Measurements from ENCODE around the gene ALK. TPM values are rescaled to one million over a fixed set of nuclear protein-coding genes. Genes with fewer than 3 reads are reported as not detected.
A peak's percentile ranks its signal among the peaks of the same experiment; 100 is the strongest.

Gene ALK
- polyA plus RNA-seq, 4 donors: 0.04 to 0.98 TPM; not detected in 2

GRCh38 chr2:29544031-29544430 lies 377.4 kb downstream of the ALK start:
- H3K36me3 ChIP-seq (ENCODE audit: control insufficient read depth in 3 of 3, insufficient read depth in 2 of 3, low read depth in 1 of 3, low read length in 3 of 3): no peaks in the 10 kb centered on the region
- peaks cover 0 to 2% (median 0%) of the 10 kb centered on the region in 3 donors for H3K27me3 ChIP-seq (ENCODE audit: control insufficient read depth in 3 of 3, insufficient read depth in 3 of 3, low read length in 3 of 3)
- H3K27ac ChIP-seq (ENCODE audit: low read depth in 1 of 3, low read length in 2 of 3): no peak overlapping the region
- WGBS, 3 donors: 77 to 88% (median 86%) methylated on average over 3 of the region's 3 CpGs
- H3K4me3 ChIP-seq (ENCODE audit: low read depth in 1 of 3, low read length in 3 of 3): no peak overlapping the region
- no peaks in the 10 kb centered on the region for H3K9me3 ChIP-seq (ENCODE audit: control insufficient read depth in 2 of 2, insufficient read depth in 1 of 2, low read depth in 1 of 2, low read length in 1 of 2)
- no peaks in the 10 kb centered on the region for H3K4me1 ChIP-seq (ENCODE audit: control insufficient read depth in 3 of 3, insufficient read depth in 2 of 3, low read depth in 1 of 3, low read length in 2 of 3)
- FAIRE-seq (no peak), DNase-seq (no peak)

DNA sequence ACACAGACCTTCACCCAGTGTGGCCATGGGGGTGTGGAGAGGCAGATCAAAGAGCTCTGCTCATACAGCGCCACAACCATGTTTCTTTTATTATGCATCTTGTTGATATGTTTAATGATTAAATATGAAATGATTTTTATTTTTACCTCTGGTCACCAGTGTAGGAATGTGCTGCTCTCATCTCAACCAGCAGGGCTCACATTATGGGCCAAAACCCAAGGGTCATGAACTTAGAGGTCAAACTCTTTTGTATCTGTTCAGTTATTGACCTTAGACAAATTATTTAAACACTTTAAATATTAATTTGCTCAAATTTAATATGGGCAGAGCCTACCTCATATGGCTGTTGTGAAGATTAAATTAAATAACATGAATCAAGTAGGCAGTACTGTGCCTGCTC lies 386.2 kb downstream of the ALK start:
- no peak for DNase-seq
- H3K27ac ChIP-seq (ENCODE audit: low read depth in 1 of 3, low read length in 2 of 3): no peak overlapping the region
- WGBS, 3 donors: 76 to 96% (median 80%) methylated on average over 1 of the region's 1 CpG
- no peak overlapping the region for H3K4me3 ChIP-seq (ENCODE audit: low read depth in 1 of 3, low read length in 3 of 3)
- no peaks in the 10 kb centered on the region for H3K27me3 ChIP-seq (ENCODE audit: control insufficient read depth in 3 of 3, insufficient read depth in 3 of 3, low read length in 3 of 3)
- H3K9me3 ChIP-seq (ENCODE audit: control insufficient read depth in 2 of 2, insufficient read depth in 1 of 2, low read depth in 1 of 2, low read length in 1 of 2): no peaks in the 10 kb centered on the region
- no peaks in the 10 kb centered on the region for H3K4me1 ChIP-seq (ENCODE audit: control insufficient read depth in 3 of 3, insufficient read depth in 2 of 3, low read depth in 1 of 3, low read length in 2 of 3)
- FAIRE-seq: no peak
- no peaks in the 10 kb centered on the region for H3K36me3 ChIP-seq (ENCODE audit: control insufficient read depth in 3 of 3, insufficient read depth in 2 of 3, low read depth in 1 of 3, low read length in 3 of 3)

DNA sequence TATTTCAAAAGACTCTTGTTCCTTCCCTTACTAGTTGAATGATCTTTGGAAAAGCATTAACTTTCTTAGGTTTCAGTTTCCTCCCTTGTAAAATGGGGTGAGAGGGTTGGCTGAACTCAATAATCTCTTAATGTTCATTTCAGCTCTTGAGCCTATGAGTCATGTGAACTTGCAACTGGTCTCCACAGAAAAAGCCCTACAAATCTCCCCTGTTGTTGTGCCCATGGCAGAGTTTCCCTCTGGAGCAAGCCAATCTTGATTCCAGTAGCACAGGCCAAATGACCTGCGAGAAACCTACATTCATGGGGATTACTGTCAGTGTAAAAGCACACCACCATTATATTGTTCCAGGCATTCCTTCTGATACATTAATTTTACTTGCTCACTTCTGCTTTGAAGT lies 388.9 kb downstream of the ALK start:
- H3K4me1 ChIP-seq (ENCODE audit: control insufficient read depth in 3 of 3, insufficient read depth in 2 of 3, low read depth in 1 of 3, low read length in 2 of 3): no peaks in the 10 kb centered on the region
- no peaks in the 10 kb centered on the region for H3K27me3 ChIP-seq (ENCODE audit: control insufficient read depth in 3 of 3, insufficient read depth in 3 of 3, low read length in 3 of 3)
- no peak for DNase-seq
- no peak overlapping the region for H3K27ac ChIP-seq (ENCODE audit: low read depth in 1 of 3, low read length in 2 of 3)
- WGBS, 3 donors: 61 to 92% (median 85%) methylated on average over 1 of the region's 1 CpG
- H3K9me3 ChIP-seq (ENCODE audit: control insufficient read depth in 2 of 2, insufficient read depth in 1 of 2, low read depth in 1 of 2, low read length in 1 of 2): no peaks in the 10 kb centered on the region
- no peak overlapping the region for H3K4me3 ChIP-seq (ENCODE audit: low read depth in 1 of 3, low read length in 3 of 3)
- no peaks in the 10 kb centered on the region for H3K36me3 ChIP-seq (ENCODE audit: control insufficient read depth in 3 of 3, insufficient read depth in 2 of 3, low read depth in 1 of 3, low read length in 3 of 3)
- FAIRE-seq: no peak

- no peak for FAIRE-seq
- 81 to 91% (median 88%) methylated on average over 4 of the region's 4 CpGs for WGBS, 3 donors
Observed at GRCh38 chr2:29531626-29532025, 389.8 kb downstream of the ALK start.

GRCh38 chr2:29530281-29530680 lies 391.1 kb downstream of the ALK start:
- Histone ChIP-seq H3K9me3 (ENCODE audit: control insufficient read depth in 2 of 2, insufficient read depth in 1 of 2, low read depth in 1 of 2, low read length in 1 of 2) (no peaks in the 10 kb centered on the region), H3K4me3 (ENCODE audit: low read depth in 1 of 3, low read length in 3 of 3) (no peak overlapping the region), H3K27ac (ENCODE audit: low read depth in 1 of 3, low read length in 2 of 3) (no peak overlapping the region), H3K4me1 (ENCODE audit: control insufficient read depth in 3 of 3, insufficient read depth in 2 of 3, low read depth in 1 of 3, low read length in 2 of 3) (no peaks in the 10 kb centered on the region), H3K27me3 (ENCODE audit: control insufficient read depth in 3 of 3, insufficient read depth in 3 of 3, low read length in 3 of 3) (no peaks in the 10 kb centered on the region), H3K36me3 (ENCODE audit: control insufficient read depth in 3 of 3, insufficient read depth in 2 of 3, low read depth in 1 of 3, low read length in 3 of 3) (no peaks in the 10 kb centered on the region)
- FAIRE-seq: no peak
- no peak for DNase-seq
- 76 to 82% (median 77%) methylated on average over 2 of the region's 2 CpGs for WGBS, 3 donors

More at GRCh38 chr2:29531626-29532025, 389.8 kb downstream of the ALK start:
- no peak overlapping the region for H3K27ac ChIP-seq (ENCODE audit: low read depth in 1 of 3, low read length in 2 of 3)
- no peaks in the 10 kb centered on the region for H3K27me3 ChIP-seq (ENCODE audit: control insufficient read depth in 3 of 3, insufficient read depth in 3 of 3, low read length in 3 of 3)
- no peaks in the 10 kb centered on the region for H3K4me1 ChIP-seq (ENCODE audit: control insufficient read depth in 3 of 3, insufficient read depth in 2 of 3, low read depth in 1 of 3, low read length in 2 of 3)
- H3K9me3 ChIP-seq (ENCODE audit: control insufficient read depth in 2 of 2, insufficient read depth in 1 of 2, low read depth in 1 of 2, low read length in 1 of 2): no peaks in the 10 kb centered on the region
- no peak overlapping the region for H3K4me3 ChIP-seq (ENCODE audit: low read depth in 1 of 3, low read length in 3 of 3)
- no peak for DNase-seq
- no peaks in the 10 kb centered on the region for H3K36me3 ChIP-seq (ENCODE audit: control insufficient read depth in 3 of 3, insufficient read depth in 2 of 3, low read depth in 1 of 3, low read length in 3 of 3)

DNA sequence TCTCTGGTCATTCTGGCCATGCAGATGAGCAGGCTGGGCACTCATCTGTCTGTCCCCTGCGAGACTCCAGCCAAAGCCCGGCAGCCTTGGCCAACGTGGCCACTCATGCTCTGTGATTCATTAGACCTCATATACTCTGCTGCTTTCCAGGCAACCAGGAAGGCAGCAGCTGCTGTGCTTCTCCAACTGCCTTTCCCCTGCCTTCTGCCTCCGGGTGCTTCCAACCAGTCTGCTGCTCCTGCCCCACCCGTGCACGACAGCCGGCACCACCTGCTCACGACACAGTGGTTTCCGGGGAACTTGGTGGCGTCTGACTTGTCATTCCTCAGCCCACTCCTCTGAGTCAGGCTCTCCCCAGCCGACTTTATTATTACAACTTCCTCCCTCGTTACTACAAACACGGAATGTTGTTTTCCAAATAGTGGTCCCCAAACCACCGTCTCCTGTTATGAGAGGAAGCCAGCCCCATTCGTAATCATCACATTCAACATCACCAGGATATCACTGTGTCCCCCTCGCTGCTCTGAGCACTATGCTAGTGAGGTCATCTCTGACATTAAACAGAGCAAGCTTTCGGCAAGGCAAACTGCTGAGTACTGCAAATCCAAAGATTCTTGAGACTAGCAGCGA lies 392.4 kb downstream of the ALK start:
- Histone ChIP-seq H3K36me3 (ENCODE audit: control insufficient read depth in 3 of 3, insufficient read depth in 2 of 3, low read depth in 1 of 3, low read length in 3 of 3) (no peaks in the 10 kb centered on the region), H3K9me3 (ENCODE audit: control insufficient read depth in 2 of 2, insufficient read depth in 1 of 2, low read depth in 1 of 2, low read length in 1 of 2) (no peaks in the 10 kb centered on the region), H3K4me1 (ENCODE audit: control insufficient read depth in 3 of 3, insufficient read depth in 2 of 3, low read depth in 1 of 3, low read length in 2 of 3) (no peaks in the 10 kb centered on the region), H3K27me3 (ENCODE audit: control insufficient read depth in 3 of 3, insufficient read depth in 3 of 3, low read length in 3 of 3) (no peaks in the 10 kb centered on the region), H3K27ac (ENCODE audit: low read depth in 1 of 3, low read length in 2 of 3) (peak overlapping the region in 2 of 3 donors; percentile 43 to 53), H3K4me3 (ENCODE audit: low read depth in 1 of 3, low read length in 3 of 3) (no peak overlapping the region)
- WGBS, 3 donors: 35 to 41% (median 39%) methylated on average over 18 of the region's 18 CpGs
- FAIRE-seq (no peak), DNase-seq (peak; percentile 7 to 52)

GRCh38 chr2:29528371-29528770 lies 393.0 kb downstream of the ALK start:
- Histone ChIP-seq H3K9me3 (ENCODE audit: control insufficient read depth in 2 of 2, insufficient read depth in 1 of 2, low read depth in 1 of 2, low read length in 1 of 2) (no peaks in the 10 kb centered on the region), H3K27ac (ENCODE audit: low read depth in 1 of 3, low read length in 2 of 3) (peak overlapping the region in 1 of 3 donors; percentile 53)

GRCh38 chr2:29527947-29528346 lies 393.4 kb downstream of the ALK start:
- no peaks in the 10 kb centered on the region for H3K9me3 ChIP-seq (ENCODE audit: control insufficient read depth in 2 of 2, insufficient read depth in 1 of 2, low read depth in 1 of 2, low read length in 1 of 2)
- H3K4me1 ChIP-seq (ENCODE audit: control insufficient read depth in 3 of 3, insufficient read depth in 2 of 3, low read depth in 1 of 3, low read length in 2 of 3): no peaks in the 10 kb centered on the region
- H3K4me3 ChIP-seq (ENCODE audit: low read depth in 1 of 3, low read length in 3 of 3): no peak overlapping the region
- DNase-seq (no peak), FAIRE-seq (no peak)
- no peak overlapping the region for H3K27ac ChIP-seq (ENCODE audit: low read depth in 1 of 3, low read length in 2 of 3)
- no peaks in the 10 kb centered on the region for H3K27me3 ChIP-seq (ENCODE audit: control insufficient read depth in 3 of 3, insufficient read depth in 3 of 3, low read length in 3 of 3)
- 73 to 89% (median 83%) methylated on average over 8 of the region's 8 CpGs for WGBS, 3 donors
- no peaks in the 10 kb centered on the region for H3K36me3 ChIP-seq (ENCODE audit: control insufficient read depth in 3 of 3, insufficient read depth in 2 of 3, low read depth in 1 of 3, low read length in 3 of 3)

More at GRCh38 chr2:29528371-29528770, 393.0 kb downstream of the ALK start:
- H3K36me3 ChIP-seq (ENCODE audit: control insufficient read depth in 3 of 3, insufficient read depth in 2 of 3, low read depth in 1 of 3, low read length in 3 of 3): no peaks in the 10 kb centered on the region
- H3K4me3 ChIP-seq (ENCODE audit: low read depth in 1 of 3, low read length in 3 of 3): no peak overlapping the region
- WGBS, 3 donors: 90 to 97% (median 96%) methylated on average over 4 of the region's 4 CpGs
- no peaks in the 10 kb centered on the region for H3K4me1 ChIP-seq (ENCODE audit: control insufficient read depth in 3 of 3, insufficient read depth in 2 of 3, low read depth in 1 of 3, low read length in 2 of 3)
- DNase-seq (no peak), FAIRE-seq (no peak)
- H3K27me3 ChIP-seq (ENCODE audit: control insufficient read depth in 3 of 3, insufficient read depth in 3 of 3, low read length in 3 of 3): no peaks in the 10 kb centered on the region
